Measurements from ENCODE around the gene SMPD1.

DNA sequence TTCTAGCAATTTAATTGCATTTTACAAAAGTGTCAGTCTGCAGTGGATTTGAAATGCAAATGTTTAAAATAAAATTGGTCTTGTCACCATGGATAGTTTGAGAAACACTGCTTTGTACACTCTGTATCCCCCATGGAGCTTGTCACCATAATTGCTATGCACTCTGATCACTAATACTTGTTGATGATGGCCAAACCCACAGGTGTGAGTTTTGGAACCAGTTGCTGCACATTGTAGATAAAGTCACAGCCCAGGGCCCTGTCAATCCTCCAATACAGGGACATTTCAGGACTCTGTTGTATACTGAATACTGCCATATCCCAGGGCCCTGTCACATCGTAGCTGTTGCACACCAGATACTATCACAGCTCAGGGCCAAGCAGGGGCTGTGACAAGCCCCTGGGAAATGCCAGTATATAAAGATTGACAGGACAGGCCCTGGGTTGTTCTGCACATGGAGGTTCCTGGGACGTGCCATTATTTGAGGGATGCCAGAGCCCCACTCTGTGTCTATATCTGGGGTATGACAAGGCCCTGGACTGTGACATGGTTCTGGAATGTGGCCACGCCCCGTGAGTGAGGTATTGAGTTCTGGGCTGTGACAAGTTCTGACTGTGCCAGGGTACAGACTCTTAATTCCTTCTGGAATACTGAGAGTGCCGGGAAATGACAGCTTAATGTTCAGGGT lies 27.9 kb upstream of the SMPD1 start:
- TF ChIP-seq CTCF (IDR thresholded peaks at IDR 0.05) (no peak), EZH2 (IDR thresholded peaks at IDR 0.05; ENCODE audit: borderline replicate concordance, insufficient read depth, low read depth, low read length, poor library complexity, severe bottlenecking) (no peak)

Measured in B cell (primary cell).